ACHN (cell line): ENCODE results near the gene INHBB.

Source experiments
- DNase-seq: peaks from one replicate; pipeline ENCODE4 v3.0.0-alpha.2; 2015
- in situ Hi-C: cut with HindIII; loops from 2 replicates; pipeline ENCODE4 v1.10.0; 2017; ENCODE audit warnings: low sequenced_read_pairs, low pct_ligation_motif_present, low pct_unique_long_range_greater_than_20kb

The INHBB gene

GRCh38 chr2:120369250-120369649 is 23.3 kb downstream of the INHBB start:
- in situ Hi-C loops: no loop called here
- DNase-seq: no peak

GRCh38 chr2:120371969-120372625 is 26.2 kb downstream of the INHBB start:
- no peak for DNase-seq
- in situ Hi-C loops: no loop called here

- in situ Hi-C loops: no loop called here
- no peak for DNase-seq
Measured at GRCh38 chr2:120372816-120373215, 26.9 kb downstream of the INHBB start.

- in situ Hi-C loops: no loop called here
Measured at GRCh38 chr2:120373424-120373823, 27.5 kb downstream of the INHBB start.

GRCh38 chr2:120374821-120375220 is 28.9 kb downstream of the INHBB start:
- no peak for DNase-seq
- in situ Hi-C loops: no loop called here

More at GRCh38 chr2:120373424-120373823, 27.5 kb downstream of the INHBB start:
- DNase-seq: no peak

- DNase-seq: no peak
Measured at GRCh38 chr2:120375251-120376020, 29.5 kb downstream of the INHBB start.

GRCh38 chr2:120376101-120376500 is 30.2 kb downstream of the INHBB start:
- in situ Hi-C loops: no loop called here
- DNase-seq: no peak

More at GRCh38 chr2:120375251-120376020, 29.5 kb downstream of the INHBB start:
- in situ Hi-C loops: no loop called here

- no peak for DNase-seq
- in situ Hi-C loops: no loop called here
Measured at GRCh38 chr2:120376679-120377640, 31.0 kb downstream of the INHBB start.

GRCh38 chr2:120378605-120379004 is 32.7 kb downstream of the INHBB start:
- DNase-seq: no peak
- in situ Hi-C loops: no loop called here

- no peak for DNase-seq
- in situ Hi-C loops: no loop called here
Measured at GRCh38 chr2:120379916-120380893, 34.3 kb downstream of the INHBB start.

- no peak for DNase-seq
- in situ Hi-C loops: no loop called here
Measured at GRCh38 chr2:120381192-120381591, 35.3 kb downstream of the INHBB start.

GRCh38 chr2:120381661-120382060 is 35.7 kb downstream of the INHBB start:
- in situ Hi-C loops: no loop called here
- no peak for DNase-seq

- in situ Hi-C loops: no loop called here
- DNase-seq: no peak
Measured at GRCh38 chr2:120382541-120383144, 36.7 kb downstream of the INHBB start.

- no peak for DNase-seq
- in situ Hi-C loops: no loop called here
Measured at GRCh38 chr2:120383191-120383590, 37.3 kb downstream of the INHBB start.

GRCh38 chr2:120383631-120384340 is 37.9 kb downstream of the INHBB start:
- DNase-seq: no peak
- in situ Hi-C loops: no loop called here

GRCh38 chr2:120384486-120385354 is 38.8 kb downstream of the INHBB start:
- no peak for DNase-seq
- in situ Hi-C loops: no loop called here
